Measurements from ENCODE around the gene PRSS50.

PRSS50 gene

DNA sequence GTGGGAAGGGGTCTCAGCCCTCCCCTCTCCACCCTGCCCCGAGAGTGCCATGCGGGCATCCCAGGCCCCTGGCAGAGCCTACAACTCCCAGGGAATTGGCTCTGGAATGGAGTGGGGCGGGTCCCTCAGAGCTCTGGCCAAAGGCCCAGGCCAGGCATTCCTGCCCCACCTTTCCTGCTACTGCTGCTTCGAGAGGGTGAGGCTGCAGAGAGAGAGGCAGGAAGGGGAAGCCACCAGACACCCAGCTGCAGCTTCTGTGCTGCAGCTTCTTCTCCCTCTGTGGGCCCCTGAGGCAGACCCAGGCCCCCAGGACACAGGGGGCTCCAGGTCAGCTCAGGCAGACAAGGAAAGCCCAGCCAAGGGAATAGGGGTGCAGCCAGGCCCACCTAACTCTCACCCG lies 26.9 kb downstream of the PRSS50 start:
- no peak for DNase-seq (ENCODE audit: low spot score)

DNA sequence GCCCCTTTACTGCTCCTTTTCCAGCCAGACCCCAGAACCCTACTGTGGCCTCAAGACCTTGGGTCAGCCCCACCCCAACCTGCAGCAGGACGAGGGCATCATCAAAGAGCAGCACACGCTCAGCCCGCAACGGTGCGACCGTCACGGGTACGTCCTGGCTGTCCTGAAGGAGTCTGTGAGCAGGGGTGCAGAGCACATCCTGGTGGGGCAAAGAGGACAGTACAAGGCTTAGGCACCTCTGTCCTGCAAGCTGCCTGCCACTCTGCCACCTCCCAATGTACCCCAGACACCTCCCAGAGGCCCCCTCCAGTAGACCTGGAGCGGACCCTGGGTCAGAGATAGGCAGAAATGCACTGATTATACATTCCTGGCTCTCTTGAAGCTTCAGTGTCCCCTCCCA lies 32.2 kb downstream of the PRSS50 start:
- DNase-seq (ENCODE audit: low spot score), result no peak

DNA sequence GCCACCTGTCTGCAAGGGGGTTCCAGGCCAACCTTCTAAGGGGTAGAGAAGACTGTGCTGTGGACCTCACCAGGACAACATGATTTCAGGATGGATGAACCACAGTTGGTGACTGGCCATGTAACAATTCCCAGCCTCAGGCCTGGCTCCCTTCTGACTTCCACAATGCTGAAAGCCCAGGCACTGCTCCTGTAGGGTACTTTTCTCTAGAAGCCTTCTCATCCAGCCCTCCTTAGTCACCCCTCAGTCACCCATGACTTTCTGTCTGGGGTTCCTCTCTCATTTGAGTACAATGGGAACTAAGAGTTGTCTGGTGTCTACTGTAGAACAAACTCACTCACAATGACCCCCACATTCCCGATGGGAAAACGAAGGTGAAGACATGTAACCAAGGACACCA lies 32.8 kb downstream of the PRSS50 start:
- no peak for DNase-seq (ENCODE audit: low spot score)

DNA sequence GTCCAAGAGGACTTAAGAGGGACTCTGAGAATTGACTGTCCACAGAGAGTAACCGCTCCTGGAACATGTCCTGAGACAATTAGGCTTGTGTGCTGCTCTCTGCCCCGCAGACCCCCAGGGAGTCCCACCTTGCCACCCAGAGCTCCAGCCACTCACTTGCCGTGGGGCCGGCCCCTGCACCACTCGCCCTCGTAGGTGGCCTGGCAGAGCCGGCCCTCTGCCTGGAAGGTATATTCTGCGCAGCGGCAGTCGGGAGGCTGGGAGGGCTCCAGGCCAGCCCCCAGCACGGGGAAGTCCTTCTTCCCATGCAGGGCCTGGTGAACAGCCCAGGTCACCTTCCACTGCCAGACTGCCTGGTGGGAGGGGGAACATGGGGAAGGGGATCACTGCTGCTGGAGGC lies 34.7 kb downstream of the PRSS50 start:
- DNase-seq (ENCODE audit: low spot score), result no peak

DNA sequence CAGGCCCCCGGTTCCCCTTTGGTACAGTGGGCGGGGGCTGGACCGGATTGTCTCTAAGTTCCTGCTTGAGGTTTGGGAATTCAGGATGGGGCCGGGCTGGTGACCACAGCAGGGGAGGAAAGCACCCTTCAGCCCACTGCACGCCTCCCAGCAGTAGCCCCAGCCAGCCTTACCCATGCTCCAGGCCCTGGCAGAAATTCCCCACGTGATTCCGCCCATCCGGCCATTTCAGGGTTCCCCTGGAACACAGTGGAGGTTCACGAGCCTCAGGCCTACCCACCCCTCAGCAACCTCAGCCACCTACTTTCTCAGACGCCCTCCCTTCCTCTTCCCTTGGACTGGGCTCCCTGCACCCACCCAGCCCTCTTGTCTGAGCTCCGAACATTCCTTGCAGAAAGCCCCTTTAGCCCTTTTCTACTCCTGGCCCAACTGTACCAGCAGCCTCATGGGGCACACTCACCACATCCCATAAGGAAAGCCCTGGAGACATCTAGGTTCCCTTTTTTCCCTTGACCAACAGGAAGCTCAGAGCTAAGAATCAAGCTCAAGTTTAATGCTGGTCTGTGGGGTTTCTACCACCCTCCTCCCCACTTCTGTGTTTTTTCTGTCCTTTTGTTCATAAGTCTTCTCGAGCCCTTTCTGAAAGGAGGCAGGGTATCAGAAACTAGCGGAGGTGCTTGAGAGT lies 35.7 kb downstream of the PRSS50 start:
- DNase-seq (ENCODE audit: low spot score), result no peak

DNA sequence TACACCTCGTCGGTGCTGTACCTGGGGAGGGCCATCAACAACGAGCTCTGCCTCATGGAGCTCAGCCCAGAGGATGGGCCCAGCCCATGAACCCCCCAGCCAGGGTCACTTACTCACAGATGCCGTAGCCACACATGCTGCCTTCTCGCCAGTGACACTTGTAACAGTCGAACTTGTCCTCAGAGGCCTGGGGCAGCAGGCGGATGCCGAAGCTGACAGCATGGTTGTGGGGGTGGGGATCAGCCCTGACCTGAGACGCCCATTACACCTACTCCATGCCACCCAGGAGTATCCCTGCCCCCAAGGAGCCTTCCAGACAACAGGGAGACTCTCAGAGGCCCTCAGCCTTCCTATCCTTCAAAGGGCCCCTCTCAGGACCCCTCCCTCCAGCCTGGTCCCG lies 36.3 kb downstream of the PRSS50 start:
- no peak for DNase-seq (ENCODE audit: low spot score)

DNA sequence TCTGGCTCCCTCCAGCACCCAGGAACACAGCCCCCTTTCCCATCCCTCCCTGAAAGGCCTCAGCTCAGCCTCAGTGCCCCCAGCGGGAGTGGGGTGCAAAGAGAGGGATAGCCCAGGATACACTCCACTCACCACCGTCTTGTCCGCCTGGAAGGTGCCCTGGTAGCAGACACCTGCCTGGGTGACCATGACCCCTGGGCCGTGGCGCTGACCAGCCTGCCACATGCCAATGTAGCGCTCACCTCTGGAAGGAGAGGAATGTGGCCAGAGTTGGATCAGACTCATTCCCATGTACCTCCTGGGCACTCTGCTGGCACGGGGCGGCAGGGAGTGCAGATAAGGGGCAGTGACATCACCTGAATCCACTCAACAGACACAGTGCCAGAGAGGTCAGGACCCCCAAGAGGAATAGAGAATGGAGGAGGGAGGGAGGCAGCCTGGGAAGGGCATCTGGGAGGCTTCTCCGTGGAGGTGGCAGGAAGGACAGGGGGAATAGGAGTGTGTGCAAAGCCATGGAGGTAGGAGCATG lies 37.3 kb downstream of the PRSS50 start:
- no peak for DNase-seq (ENCODE audit: low spot score)

DNA sequence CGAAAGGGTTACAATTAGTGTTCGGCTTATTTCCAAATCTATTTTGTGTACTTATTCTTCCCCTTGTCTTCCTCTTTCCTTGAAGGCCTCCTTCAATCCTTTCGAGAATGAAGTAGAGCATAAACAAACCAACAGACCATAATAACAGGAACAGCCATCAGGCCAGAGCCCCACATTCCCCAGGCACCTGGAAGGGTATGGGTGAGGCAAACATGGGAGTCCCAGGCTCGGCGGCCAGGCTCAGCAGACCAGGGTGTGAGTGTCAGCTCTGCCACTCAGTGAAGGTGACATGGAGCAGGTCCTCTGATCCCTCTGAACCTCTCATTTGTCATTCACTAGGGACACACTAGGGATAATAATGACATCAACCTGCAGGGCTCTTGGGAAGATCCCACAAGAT lies 38.0 kb downstream of the PRSS50 start:
- no peak for DNase-seq (ENCODE audit: low spot score)

DNA sequence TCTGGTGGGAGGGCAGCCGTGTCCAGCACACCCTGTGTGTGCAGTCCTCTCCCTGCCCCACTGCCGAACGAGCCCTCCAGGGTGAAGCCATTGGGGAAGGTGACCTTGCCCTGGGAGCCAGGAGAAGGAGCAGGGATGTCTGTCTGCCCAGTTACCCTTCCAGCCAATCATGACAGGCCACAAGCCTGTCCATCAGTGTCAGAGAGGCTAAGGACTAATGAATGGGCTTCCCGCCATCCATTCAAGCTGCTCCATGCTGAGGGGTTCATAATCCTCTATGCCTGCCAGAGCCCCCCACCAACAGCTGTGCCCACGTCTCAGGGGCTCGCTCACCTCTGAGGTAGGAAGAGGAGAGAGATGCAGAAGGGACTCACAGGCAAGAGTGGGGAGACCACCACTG lies 39.4 kb downstream of the PRSS50 start:
- DNase-seq (ENCODE audit: low spot score), result no peak

DNA sequence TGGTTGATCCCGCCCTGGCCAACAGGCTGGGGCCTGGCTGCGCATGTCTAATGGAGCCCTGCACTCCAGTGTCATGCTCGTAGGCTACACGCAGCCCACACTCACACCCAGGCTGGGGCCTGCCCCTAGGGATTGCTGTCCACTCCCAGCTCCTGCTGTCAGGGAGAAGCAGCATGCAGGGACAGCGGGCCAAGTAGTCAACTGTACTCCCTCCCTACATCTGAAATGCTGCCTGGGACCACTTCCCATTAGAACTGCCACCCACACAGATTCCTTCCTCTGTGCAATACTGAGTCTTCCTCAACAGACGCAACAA lies 40.3 kb downstream of the PRSS50 start:
- no peak for DNase-seq (ENCODE audit: low spot score)

DNA sequence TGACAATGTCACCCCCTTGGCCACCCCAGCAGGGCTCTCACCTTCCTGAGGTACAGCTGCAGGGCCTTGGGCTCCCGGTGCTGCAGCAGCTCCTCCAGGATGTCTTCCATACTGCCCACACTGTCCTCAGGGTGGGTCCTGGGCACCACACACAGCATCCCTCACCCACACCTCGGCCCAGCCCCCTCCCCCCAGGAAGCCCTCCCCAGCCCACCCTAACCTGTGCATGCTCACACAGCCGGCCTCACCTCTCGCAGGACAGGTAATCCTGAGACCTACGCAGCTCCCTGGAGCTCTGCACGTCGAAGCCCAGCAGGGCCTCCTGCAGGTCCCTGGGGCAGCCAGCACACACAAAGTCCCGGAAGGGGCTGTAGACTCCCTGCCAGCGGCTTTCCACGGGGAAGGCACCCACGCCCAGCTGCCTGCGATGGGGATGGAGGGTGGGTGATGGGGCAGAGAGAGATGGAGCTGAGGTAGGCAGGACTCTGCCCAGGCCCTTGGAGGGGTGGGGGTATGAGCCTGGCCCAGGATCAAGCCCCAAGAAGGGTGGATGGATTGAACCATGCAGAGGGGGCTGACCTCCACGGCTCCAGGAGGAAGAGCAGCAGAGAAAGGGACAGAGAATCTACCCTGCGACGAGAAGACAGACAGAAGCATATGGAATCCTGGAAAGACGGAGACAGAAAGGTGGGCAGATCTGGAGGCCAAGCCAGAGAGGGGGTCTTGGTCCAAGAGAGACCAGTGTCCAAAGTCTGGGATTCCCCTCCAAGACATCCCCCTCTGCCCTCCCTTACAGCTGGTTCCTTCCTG lies 40.9 kb downstream of the PRSS50 start:
- no peak for DNase-seq (ENCODE audit: low spot score)

DNA sequence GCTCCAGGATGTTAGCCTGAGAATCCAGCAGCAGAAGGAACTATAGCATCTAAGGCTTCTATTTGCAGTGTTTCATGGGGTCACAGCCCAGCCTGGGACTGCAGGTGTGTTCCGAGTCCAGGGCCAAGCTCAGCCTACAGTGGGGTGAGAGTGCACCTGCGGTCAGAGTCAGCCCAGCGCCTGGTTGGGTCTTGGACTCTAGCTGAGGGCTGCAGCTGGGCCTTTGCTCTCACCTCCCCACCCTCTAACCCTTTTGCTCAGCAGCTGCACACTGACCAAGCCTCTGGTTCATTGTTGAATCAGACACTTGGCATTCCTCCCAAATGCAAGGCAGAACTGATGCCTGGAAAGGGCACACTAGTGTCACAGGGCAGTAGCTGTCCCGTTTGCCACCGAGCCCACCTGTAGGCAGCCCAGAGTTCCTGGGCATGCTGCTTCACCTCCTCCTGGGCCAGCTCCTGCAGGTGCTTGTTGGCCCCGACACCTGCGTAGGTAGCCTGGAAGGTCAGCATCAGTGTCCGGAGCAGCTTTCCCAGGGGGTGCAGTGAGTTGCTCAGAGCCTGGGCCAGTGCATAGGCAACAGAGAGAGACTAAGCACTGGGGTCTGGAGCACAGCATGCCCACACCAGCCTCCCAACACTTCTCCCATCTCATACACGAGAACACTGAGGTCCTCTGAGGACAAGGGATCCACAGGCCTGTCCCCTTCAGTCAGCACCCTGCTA lies 41.7 kb downstream of the PRSS50 start:
- DNase-seq (ENCODE audit: low spot score), result no peak

DNA sequence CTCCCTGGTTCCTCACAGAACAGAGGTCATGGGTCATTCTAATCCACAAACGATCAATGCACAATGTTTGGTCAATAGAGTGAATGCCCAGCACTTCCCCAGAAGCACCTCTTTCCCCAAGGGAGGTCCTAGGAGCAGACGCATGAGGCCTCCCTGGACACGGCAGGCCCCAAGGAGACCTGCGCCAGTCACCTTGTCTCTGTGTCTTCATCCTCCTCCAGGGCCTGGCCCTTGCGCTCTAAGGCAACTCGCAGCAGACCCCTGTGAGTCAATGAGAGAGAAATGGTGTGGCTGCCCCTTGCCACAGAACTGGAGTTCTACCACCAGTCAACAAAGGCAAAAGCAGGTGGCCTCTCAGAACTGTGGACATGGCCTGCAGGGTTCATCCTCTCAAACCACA lies 42.2 kb downstream of the PRSS50 start:
- DNase-seq (ENCODE audit: low spot score), result no peak

DNA sequence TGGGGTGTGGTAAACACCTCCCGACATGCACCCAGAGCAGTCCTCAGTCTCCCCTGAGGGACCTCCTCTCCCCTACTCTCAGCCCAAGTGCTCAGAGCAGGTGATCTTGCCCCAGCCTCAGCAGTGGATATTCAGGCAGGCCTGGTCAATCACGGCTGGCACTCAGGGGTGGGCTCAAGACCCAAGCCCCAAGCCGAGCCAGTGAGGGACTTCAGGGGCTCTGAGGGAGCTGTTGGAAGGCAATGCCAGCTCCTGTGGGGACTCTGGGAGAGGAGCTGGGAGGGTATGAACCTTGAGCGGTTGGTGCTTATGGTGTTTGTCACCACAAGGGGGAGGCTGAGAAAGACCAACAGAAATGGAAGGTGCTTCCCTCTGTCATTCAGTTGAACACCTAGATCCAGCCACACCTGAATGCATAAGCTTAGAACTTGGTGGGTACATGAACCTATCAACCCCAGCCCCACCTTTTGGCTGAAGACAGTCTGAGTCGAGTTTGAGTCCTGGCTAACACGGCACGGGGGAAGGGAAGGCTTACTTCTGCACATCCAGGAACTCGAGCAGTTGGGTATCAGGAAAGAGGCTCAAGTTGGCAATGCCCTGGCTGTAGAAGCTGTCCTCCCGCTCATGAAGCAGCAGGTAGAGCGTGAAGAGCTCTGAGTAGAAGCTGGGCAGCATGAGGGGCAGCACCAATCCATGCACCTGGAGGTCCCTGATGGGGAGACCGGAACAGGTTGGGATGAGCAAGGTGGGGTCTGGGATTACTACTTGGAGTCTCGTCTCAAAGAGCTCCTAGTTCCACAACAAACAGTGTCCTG lies 43.4 kb downstream of the PRSS50 start:
- DNase-seq (ENCODE audit: low spot score), result peak; percentile 62

DNA sequence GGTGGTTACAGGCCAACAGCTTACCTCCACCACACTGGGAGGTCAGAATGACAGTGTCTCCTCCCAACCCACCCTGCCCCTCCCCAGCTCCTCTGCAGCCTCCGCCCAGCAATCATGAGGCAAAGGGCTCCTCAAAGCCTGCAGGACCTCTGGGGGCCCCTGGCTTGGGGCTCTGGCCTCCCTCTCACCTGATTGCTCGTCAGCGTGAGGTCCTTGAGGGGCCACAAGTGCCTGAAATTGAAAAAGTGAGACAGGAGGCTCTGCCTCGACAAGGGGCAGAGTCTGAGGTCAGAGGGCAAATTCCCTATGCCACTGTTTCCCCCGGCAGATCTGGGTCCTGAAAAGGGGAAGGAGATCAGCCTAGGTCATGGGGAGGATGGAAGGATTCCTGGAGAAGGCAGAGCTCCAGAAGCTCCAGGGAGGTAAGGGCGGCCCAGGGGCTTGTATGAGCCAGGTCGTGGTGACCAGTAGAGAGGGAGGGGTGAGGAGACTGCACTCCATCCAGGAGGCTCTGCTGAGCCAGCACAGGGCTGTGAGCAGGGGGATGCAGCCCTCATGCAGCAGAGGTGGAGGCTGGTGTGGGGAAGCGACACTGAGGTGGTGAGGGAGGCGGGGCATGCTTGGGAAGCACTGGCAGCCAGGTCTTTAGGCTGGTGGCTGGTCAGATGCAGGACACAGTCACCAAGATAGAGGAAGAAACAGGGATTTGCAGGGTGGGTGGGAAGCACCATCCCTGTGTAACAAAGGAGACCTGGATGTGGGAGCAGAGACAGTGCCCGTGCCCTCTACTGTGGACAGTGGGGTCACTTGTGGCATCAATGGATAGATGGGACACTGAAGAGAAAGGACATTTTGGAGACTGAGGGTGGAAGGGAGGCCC lies 44.3 kb downstream of the PRSS50 start:
- DNase-seq (ENCODE audit: low spot score), result no peak

DNA sequence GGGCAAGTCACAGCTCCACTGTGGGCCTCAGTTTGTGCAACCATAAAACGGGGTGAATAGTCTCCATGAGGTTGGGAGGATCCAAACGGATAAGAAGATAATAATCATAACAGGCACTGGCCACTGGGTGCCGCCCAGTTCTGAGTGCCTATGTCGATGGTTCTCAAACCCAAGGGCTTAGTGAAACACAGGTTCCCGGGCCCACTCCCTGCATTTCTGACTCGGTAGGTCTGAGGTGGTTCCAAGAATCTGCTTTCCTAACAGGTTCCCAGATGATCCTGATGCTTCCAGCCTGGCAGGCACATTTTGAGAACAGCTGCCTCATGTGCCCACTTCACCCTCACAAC lies 45.3 kb downstream of the PRSS50 start:
- DNase-seq (ENCODE audit: low spot score), result no peak

DNA sequence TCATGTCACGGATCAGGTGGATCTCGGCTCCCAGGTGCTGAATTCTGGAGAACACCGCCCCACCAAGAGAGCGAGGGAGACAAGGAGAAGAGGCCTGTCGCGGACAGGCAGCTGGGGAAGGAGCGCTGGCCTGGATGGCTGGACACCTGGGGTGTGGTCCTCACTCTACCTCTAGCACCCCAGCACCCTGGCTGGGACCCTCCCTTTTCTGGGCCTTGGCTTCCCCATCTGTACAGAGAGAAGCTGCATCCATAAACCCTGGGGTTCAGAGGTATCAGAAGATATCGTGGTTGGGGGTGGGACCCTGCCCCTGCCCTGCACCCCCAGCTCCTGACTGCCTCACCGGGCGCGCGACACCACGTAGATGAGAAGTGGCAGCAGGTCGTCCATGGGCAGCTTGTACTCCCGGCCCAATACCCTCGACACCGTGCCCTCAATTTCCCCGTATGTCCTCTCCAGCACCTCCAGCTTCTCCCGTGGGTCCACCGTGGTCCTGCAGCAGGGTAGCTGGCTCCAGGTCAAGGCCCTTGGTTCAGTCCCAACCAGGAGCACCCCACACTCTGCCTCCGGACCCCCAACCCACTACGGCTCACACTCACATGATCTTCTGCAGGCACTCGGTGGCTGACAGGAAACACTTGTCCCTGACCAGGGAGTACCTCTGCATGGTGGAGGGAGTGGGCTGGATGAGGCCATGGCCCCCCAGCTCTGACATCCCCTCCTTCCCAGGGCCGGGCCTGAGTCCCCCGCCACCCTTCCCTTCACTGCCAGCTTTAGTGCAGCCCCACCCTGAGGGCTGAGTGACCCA lies 45.9 kb downstream of the PRSS50 start:
- DNase-seq (ENCODE audit: low spot score), result no peak

DNA sequence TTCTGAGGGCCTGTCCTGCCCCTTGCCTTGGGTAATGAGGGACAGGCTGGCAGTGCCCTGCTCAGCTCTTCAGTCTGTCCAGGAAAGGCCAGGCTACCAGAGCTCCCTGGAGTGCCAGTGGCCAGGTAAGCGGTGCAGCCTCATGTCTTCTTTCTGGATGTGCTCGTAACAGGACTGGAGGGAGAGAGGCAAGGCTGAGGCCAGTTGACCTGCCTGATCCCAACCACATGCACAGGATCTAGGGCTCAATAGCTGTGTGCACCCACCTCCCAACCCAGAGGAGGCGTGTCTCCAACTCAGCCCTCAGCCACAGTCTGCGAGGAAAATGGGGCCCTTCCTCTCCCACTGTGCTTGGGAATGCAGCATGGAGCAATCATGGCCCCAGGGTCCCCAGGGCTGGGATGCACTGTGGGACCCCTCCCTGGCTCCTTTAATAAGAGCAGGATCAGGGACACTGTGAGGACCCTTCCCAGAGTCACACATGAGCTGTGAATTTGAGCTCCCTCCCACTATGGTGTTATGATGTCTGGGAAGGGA lies 46.7 kb downstream of the PRSS50 start:
- no peak for DNase-seq (ENCODE audit: low spot score)

DNA sequence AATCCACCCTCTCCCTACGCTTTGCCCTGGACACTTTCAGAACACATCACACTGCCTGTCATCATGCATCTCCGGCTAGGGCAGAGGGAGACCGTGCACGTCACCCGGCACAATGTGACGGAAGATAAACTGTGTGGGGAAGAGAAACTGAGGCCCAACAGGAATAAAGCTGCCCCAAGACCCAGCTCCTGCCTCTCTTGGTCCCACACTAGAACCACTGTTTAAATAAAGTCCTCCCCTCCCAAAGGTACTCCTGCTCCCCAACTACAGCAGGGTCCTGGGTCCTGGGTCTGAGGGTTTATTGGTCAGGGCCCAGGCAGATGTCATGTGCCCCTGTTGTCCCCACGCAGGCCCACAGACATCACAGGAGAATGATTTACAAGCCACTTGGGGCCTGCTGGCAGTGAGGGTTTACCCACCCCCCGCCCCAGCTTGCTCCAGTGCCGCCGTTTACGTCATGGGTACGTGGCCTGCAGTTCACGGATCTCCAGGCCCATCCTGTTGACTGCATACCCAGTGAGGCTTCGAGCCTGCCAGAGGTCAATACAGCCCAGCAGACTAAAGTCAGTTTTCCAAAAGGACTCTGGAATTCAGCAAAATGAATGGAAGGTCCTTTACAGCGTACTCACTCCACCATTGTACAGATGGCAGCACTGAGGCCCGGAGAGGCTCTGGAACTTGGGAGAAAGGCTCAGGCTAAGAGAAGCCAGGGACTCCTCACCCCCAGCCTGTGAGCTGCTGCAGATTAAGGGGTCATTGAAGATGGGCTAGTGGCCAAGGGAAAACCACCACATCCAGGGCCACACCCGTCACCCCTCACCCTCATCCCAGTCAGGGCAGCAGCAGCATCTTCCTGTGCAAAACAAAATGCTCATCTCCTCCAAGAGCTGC lies 47.4 kb downstream of the PRSS50 start:
- no peak for DNase-seq (ENCODE audit: low spot score)
